ENCODE data around the gene RSAD2.

The RSAD2 gene

GRCh38 chr2:6877402-6878304, at the start of gene RSAD2:
Gene RSAD2 (plus strand): TSS chr2:6877777. CDS start chr2:6877801, 24 bp downstream.
- Histone ChIP-seq H3K9me3 (ENCODE audit: control insufficient read depth, low read length) (no peaks in the 10 kb centered on the region), H3K4me1 (ENCODE audit: control insufficient read depth, insufficient read depth, low read length) (peaks cover 7% of the 10 kb centered on the region), H3K27me3 (ENCODE audit: control insufficient read depth, insufficient read depth, low read length) (no peaks in the 10 kb centered on the region), H3K36me3 (ENCODE audit: control insufficient read depth, insufficient read depth, low read length) (no peaks in the 10 kb centered on the region), H3K9ac (ENCODE audit: low read length) (peak within 1 kb of the TSS; percentile 12), H3K4me3 (ENCODE audit: low read length) (peak within 1 kb of the TSS; percentile 9)

DNA sequence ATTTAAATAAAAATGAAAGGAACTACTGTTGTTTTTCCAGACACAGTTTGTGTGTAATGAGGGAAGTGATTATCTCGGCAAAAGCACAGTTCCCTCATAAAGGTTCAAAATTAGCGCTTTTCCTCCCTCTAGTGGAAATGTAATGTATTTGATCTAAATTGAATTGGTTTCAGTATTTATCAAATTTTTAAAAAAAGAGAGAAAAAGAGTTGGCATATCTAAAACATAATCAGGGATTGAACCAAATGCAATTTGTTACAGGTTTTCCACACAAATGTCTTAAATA, 49.3 kb upstream of the RSAD2 start:
- no peaks in the 10 kb centered on the region for H3K4me1 ChIP-seq (ENCODE audit: control insufficient read depth, insufficient read depth, low read length)
- H3K9ac ChIP-seq (ENCODE audit: low read length): no peak overlapping the region
- no peaks in the 10 kb centered on the region for H3K36me3 ChIP-seq (ENCODE audit: control insufficient read depth, insufficient read depth, low read length)
- no peak overlapping the region for H3K4me3 ChIP-seq (ENCODE audit: low read length)
- no peaks in the 10 kb centered on the region for H3K27me3 ChIP-seq (ENCODE audit: control insufficient read depth, insufficient read depth, low read length)
- no peaks in the 10 kb centered on the region for H3K9me3 ChIP-seq (ENCODE audit: control insufficient read depth, low read length)

DNA sequence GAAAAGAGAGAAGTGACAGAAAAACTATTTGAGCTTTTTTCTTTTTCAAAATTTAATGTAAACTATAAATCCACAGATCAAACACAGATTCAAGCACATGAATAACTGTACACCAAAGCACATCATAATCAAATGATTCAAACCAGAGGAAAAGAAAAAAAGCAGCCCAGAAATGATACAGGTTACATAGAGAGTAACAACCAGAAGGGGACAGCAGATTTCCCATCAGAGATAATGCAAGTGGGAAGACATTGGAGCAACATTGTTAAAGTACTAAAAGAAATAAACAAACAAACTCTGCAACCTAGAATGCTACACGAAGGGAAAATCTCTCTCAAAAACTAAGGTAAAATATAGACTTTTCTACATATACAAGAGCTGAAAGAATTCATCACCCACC, 46.3 kb upstream of the RSAD2 start:
- Histone ChIP-seq H3K4me3 (ENCODE audit: low read length) (no peak overlapping the region), H3K27me3 (ENCODE audit: control insufficient read depth, insufficient read depth, low read length) (no peaks in the 10 kb centered on the region), H3K4me1 (ENCODE audit: control insufficient read depth, insufficient read depth, low read length) (no peaks in the 10 kb centered on the region), H3K9ac (ENCODE audit: low read length) (no peak overlapping the region), H3K36me3 (ENCODE audit: control insufficient read depth, insufficient read depth, low read length) (no peaks in the 10 kb centered on the region), H3K9me3 (ENCODE audit: control insufficient read depth, low read length) (no peaks in the 10 kb centered on the region)

- Histone ChIP-seq H3K27me3 (ENCODE audit: control insufficient read depth, insufficient read depth, low read length) (no peaks in the 10 kb centered on the region), H3K36me3 (ENCODE audit: control insufficient read depth, insufficient read depth, low read length) (no peaks in the 10 kb centered on the region), H3K4me1 (ENCODE audit: control insufficient read depth, insufficient read depth, low read length) (no peaks in the 10 kb centered on the region), H3K9me3 (ENCODE audit: control insufficient read depth, low read length) (no peaks in the 10 kb centered on the region), H3K9ac (ENCODE audit: low read length) (no peak overlapping the region), H3K4me3 (ENCODE audit: low read length) (no peak overlapping the region)
Measured at GRCh38 chr2:6832596-6833299, 44.8 kb upstream of the RSAD2 start.

GRCh38 chr2:6833300-6833604, 44.3 kb upstream of the RSAD2 start:
- no peaks in the 10 kb centered on the region for H3K4me1 ChIP-seq (ENCODE audit: control insufficient read depth, insufficient read depth, low read length)
- no peaks in the 10 kb centered on the region for H3K27me3 ChIP-seq (ENCODE audit: control insufficient read depth, insufficient read depth, low read length)
- no peaks in the 10 kb centered on the region for H3K9me3 ChIP-seq (ENCODE audit: control insufficient read depth, low read length)
- H3K4me3 ChIP-seq (ENCODE audit: low read length): no peak overlapping the region
- no peaks in the 10 kb centered on the region for H3K36me3 ChIP-seq (ENCODE audit: control insufficient read depth, insufficient read depth, low read length)
- H3K9ac ChIP-seq (ENCODE audit: low read length): no peak overlapping the region

DNA sequence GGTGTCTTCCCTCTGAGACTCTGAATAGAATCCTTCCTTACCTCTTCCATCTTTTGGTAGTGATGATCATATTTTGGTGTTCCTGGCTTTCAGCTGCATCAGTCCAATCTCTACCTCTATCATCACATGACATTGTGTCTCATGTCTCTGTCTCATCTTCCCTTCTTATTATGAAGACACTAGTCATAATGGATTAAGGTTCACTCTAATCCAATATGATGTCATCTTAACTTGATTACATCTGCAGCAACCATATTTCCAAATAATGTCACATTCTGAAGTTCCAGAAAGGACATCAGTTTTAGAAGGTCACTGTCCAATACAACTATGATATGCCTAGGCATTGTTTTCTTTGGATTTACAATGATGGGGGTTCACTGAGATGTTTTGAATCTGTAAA, 43.4 kb upstream of the RSAD2 start:
- no peaks in the 10 kb centered on the region for H3K4me1 ChIP-seq (ENCODE audit: control insufficient read depth, insufficient read depth, low read length)

GRCh38 chr2:6835467-6835866, 42.1 kb upstream of the RSAD2 start:
- no peaks in the 10 kb centered on the region for H3K9me3 ChIP-seq (ENCODE audit: control insufficient read depth, low read length)
- H3K4me3 ChIP-seq (ENCODE audit: low read length): no peak overlapping the region
- no peaks in the 10 kb centered on the region for H3K4me1 ChIP-seq (ENCODE audit: control insufficient read depth, insufficient read depth, low read length)
- no peak overlapping the region for H3K9ac ChIP-seq (ENCODE audit: low read length)
- H3K27me3 ChIP-seq (ENCODE audit: control insufficient read depth, insufficient read depth, low read length): no peaks in the 10 kb centered on the region
- H3K36me3 ChIP-seq (ENCODE audit: control insufficient read depth, insufficient read depth, low read length): no peaks in the 10 kb centered on the region

More for the DNA sequence above, 43.4 kb upstream of the RSAD2 start:
- no peak overlapping the region for H3K9ac ChIP-seq (ENCODE audit: low read length)
- H3K4me3 ChIP-seq (ENCODE audit: low read length): no peak overlapping the region
- H3K27me3 ChIP-seq (ENCODE audit: control insufficient read depth, insufficient read depth, low read length): no peaks in the 10 kb centered on the region
- H3K36me3 ChIP-seq (ENCODE audit: control insufficient read depth, insufficient read depth, low read length): no peaks in the 10 kb centered on the region
- no peaks in the 10 kb centered on the region for H3K9me3 ChIP-seq (ENCODE audit: control insufficient read depth, low read length)

GRCh38 chr2:6838673-6839319, 38.8 kb upstream of the RSAD2 start:
- Histone ChIP-seq H3K4me3 (ENCODE audit: low read length) (no peak overlapping the region), H3K9me3 (ENCODE audit: control insufficient read depth, low read length) (peaks cover 2% of the 10 kb centered on the region), H3K36me3 (ENCODE audit: control insufficient read depth, insufficient read depth, low read length) (no peaks in the 10 kb centered on the region), H3K27me3 (ENCODE audit: control insufficient read depth, insufficient read depth, low read length) (no peaks in the 10 kb centered on the region), H3K4me1 (ENCODE audit: control insufficient read depth, insufficient read depth, low read length) (no peaks in the 10 kb centered on the region), H3K9ac (ENCODE audit: low read length) (no peak overlapping the region)

- Histone ChIP-seq H3K9ac (ENCODE audit: low read length) (no peak overlapping the region), H3K9me3 (ENCODE audit: control insufficient read depth, low read length) (peaks cover 27% of the 10 kb centered on the region), H3K27me3 (ENCODE audit: control insufficient read depth, insufficient read depth, low read length) (no peaks in the 10 kb centered on the region), H3K4me3 (ENCODE audit: low read length) (no peak overlapping the region), H3K4me1 (ENCODE audit: control insufficient read depth, insufficient read depth, low read length) (no peaks in the 10 kb centered on the region), H3K36me3 (ENCODE audit: control insufficient read depth, insufficient read depth, low read length) (no peaks in the 10 kb centered on the region)
Measured at GRCh38 chr2:6841537-6842287, 35.9 kb upstream of the RSAD2 start.

DNA sequence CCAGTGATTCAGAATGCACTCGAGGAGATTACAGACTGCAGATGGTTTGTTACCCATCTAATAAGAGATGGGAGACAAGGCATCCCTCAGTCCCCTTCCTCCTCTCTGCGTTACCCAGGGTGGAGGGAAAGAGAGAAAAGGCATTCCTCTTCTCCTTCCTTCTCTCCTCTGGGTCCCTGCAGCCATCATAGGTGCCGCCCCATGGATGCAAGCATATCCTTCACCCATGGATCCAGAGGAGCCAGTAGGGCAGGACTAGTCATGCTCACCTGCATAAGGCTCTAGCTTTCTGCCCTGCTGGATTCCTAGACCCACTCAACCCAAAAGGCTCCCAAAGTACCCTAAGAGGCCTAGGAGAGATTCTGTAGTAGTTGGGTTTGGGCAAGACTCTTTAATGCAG, 32.3 kb upstream of the RSAD2 start:
- peaks cover 35% of the 10 kb centered on the region for H3K9me3 ChIP-seq (ENCODE audit: control insufficient read depth, low read length)
- H3K4me3 ChIP-seq (ENCODE audit: low read length): peak overlapping the region; percentile 2
- H3K4me1 ChIP-seq (ENCODE audit: control insufficient read depth, insufficient read depth, low read length): no peaks in the 10 kb centered on the region
- no peak overlapping the region for H3K9ac ChIP-seq (ENCODE audit: low read length)
- peaks cover under 1% of the 10 kb centered on the region for H3K36me3 ChIP-seq (ENCODE audit: control insufficient read depth, insufficient read depth, low read length)
- no peaks in the 10 kb centered on the region for H3K27me3 ChIP-seq (ENCODE audit: control insufficient read depth, insufficient read depth, low read length)

- Histone ChIP-seq H3K9ac (ENCODE audit: low read length) (no peak overlapping the region), H3K4me1 (ENCODE audit: control insufficient read depth, insufficient read depth, low read length) (no peaks in the 10 kb centered on the region), H3K9me3 (ENCODE audit: control insufficient read depth, low read length) (peaks cover 35% of the 10 kb centered on the region), H3K27me3 (ENCODE audit: control insufficient read depth, insufficient read depth, low read length) (no peaks in the 10 kb centered on the region), H3K36me3 (ENCODE audit: control insufficient read depth, insufficient read depth, low read length) (peaks cover 3% of the 10 kb centered on the region), H3K4me3 (ENCODE audit: low read length) (no peak overlapping the region)
Measured at GRCh38 chr2:6845903-6846302, 31.7 kb upstream of the RSAD2 start.

- peaks cover 3% of the 10 kb centered on the region for H3K36me3 ChIP-seq (ENCODE audit: control insufficient read depth, insufficient read depth, low read length)
Measured at GRCh38 chr2:6846540-6846939, 31.0 kb upstream of the RSAD2 start.

More at GRCh38 chr2:6846540-6846939, 31.0 kb upstream of the RSAD2 start:
- no peaks in the 10 kb centered on the region for H3K27me3 ChIP-seq (ENCODE audit: control insufficient read depth, insufficient read depth, low read length)
- H3K9ac ChIP-seq (ENCODE audit: low read length): no peak overlapping the region
- no peaks in the 10 kb centered on the region for H3K4me1 ChIP-seq (ENCODE audit: control insufficient read depth, insufficient read depth, low read length)
- H3K4me3 ChIP-seq (ENCODE audit: low read length): no peak overlapping the region
- H3K9me3 ChIP-seq (ENCODE audit: control insufficient read depth, low read length): peaks cover 35% of the 10 kb centered on the region

Measured in mucosa of stomach (tissue), 1 donor.